RWPE2 (cell line): ENCODE data around the gene BDNF.
A peak's percentile ranks its signal among the peaks of the same experiment; 100 is the strongest.

Experiments used
- ATAC-seq: fragments of 200-7000 bp; cut with Tn5 transposase; 3 replicates; pipeline ENCODE4 v1.9.1; 2021; ENCODE audit warnings: low read depth
- DNase-seq: peaks from one replicate; pipeline ENCODE4 v3.0.0-alpha.2; 2020; ENCODE audit warnings: low spot score
- H3K27ac ChIP-seq: fragments of 450-650 bp; 2 replicates; pipeline ENCODE4 v1.5.1; 2017; ENCODE audit warnings: mild to moderate bottlenecking; ENCODE audit not compliant: poor library complexity, severe bottlenecking
- H3K27me3 ChIP-seq: fragments of 250-450 bp; sonication (Bioruptor Pico); 2 replicates; pipeline ENCODE4 v1.5.1; 2021; ENCODE audit warnings: mild to moderate bottlenecking, moderate library complexity; ENCODE audit not compliant: insufficient read depth, poor library complexity, severe bottlenecking
- H3K36me3 ChIP-seq: fragments of 250-450 bp; sonication (Bioruptor Pico); 2 replicates; pipeline ENCODE4 v1.5.1; 2020; ENCODE audit warnings: low read depth, mild to moderate bottlenecking, moderate library complexity
- H3K4me1 ChIP-seq: fragments of 250-450 bp; sonication (Bioruptor Pico); 2 replicates; pipeline ENCODE4 v1.5.1; 2021; ENCODE audit warnings: mild to moderate bottlenecking, moderate library complexity; ENCODE audit not compliant: insufficient read depth, poor library complexity, severe bottlenecking
- H3K4me3 ChIP-seq: fragments of 250-450 bp; sonication (Bioruptor Pico); 2 replicates; pipeline ENCODE4 v1.5.1; 2021; ENCODE audit warnings: mild to moderate bottlenecking, moderate library complexity; ENCODE audit not compliant: severe bottlenecking
- H3K9me3 ChIP-seq: fragments of 250-450 bp; sonication (Bioruptor Pico); 2 replicates; pipeline ENCODE4 v1.5.1; 2021; ENCODE audit warnings: mild to moderate bottlenecking, moderate library complexity; ENCODE audit not compliant: severe bottlenecking
- CTCF ChIP-seq: fragments of 450-650 bp; IDR thresholded peaks from one replicate; pipeline ENCODE4 v1.5.1; 2017; ENCODE audit warnings: mild to moderate bottlenecking, moderate library complexity; ENCODE audit not compliant: poor library complexity, severe bottlenecking

The BDNF gene

GRCh38 chr11:27717377-27717776 is 17.1 kb upstream of the BDNF start:
- TF ChIP-seq CTCF, result peak; percentile 48
- no peak overlapping the region for H3K27ac ChIP-seq
- no peak for DNase-seq
- H3K4me1 ChIP-seq, result no peaks in the 10 kb centered on the region
- no peaks in the 10 kb centered on the region for H3K36me3 ChIP-seq
- H3K4me3 ChIP-seq, result no peak overlapping the region
- peaks cover 25% of the 10 kb centered on the region for H3K27me3 ChIP-seq
- no peak for ATAC-seq
- H3K9me3 ChIP-seq, result no peaks in the 10 kb centered on the region

GRCh38 chr11:27716835-27717234 is 16.6 kb upstream of the BDNF start:
- no peak for TF ChIP-seq CTCF
- DNase-seq (no peak), ATAC-seq (no peak)
- no peak overlapping the region for H3K27ac ChIP-seq
- H3K36me3 ChIP-seq, result no peaks in the 10 kb centered on the region
- no peaks in the 10 kb centered on the region for H3K4me1 ChIP-seq
- H3K4me3 ChIP-seq, result no peak overlapping the region
- no peaks in the 10 kb centered on the region for H3K9me3 ChIP-seq
- peaks cover 20% of the 10 kb centered on the region for H3K27me3 ChIP-seq

GRCh38 chr11:27716216-27716615 is 16.0 kb upstream of the BDNF start:
- H3K27me3 ChIP-seq, result peaks cover 13% of the 10 kb centered on the region
- ATAC-seq (no peak), DNase-seq (no peak)
- H3K9me3 ChIP-seq, result no peaks in the 10 kb centered on the region
- H3K27ac ChIP-seq, result no peak overlapping the region
- H3K4me3 ChIP-seq, result no peak overlapping the region
- H3K4me1 ChIP-seq, result no peaks in the 10 kb centered on the region
- TF ChIP-seq CTCF, result no peak
- H3K36me3 ChIP-seq, result no peaks in the 10 kb centered on the region

- Histone ChIP-seq H3K27me3 (no peaks in the 10 kb centered on the region), H3K4me1 (no peaks in the 10 kb centered on the region), H3K4me3 (no peak overlapping the region), H3K36me3 (no peaks in the 10 kb centered on the region), H3K9me3 (no peaks in the 10 kb centered on the region), H3K27ac (no peak overlapping the region)
- DNase-seq (no peak), ATAC-seq (no peak)
- TF ChIP-seq CTCF, result no peak
Measured at GRCh38 chr11:27711725-27712124, 11.5 kb upstream of the BDNF start.

- no peak overlapping the region for H3K4me3 ChIP-seq
- no peaks in the 10 kb centered on the region for H3K27me3 ChIP-seq
- H3K36me3 ChIP-seq, result no peaks in the 10 kb centered on the region
- H3K9me3 ChIP-seq, result no peaks in the 10 kb centered on the region
- DNase-seq, result no peak
- TF ChIP-seq CTCF, result no peak
- no peak overlapping the region for H3K27ac ChIP-seq
- no peaks in the 10 kb centered on the region for H3K4me1 ChIP-seq
- no peak for ATAC-seq
Measured at GRCh38 chr11:27710536-27710935, 10.3 kb upstream of the BDNF start.
